ENCODE measurements around the gene PLXNA2.

The PLXNA2 gene

DNA sequence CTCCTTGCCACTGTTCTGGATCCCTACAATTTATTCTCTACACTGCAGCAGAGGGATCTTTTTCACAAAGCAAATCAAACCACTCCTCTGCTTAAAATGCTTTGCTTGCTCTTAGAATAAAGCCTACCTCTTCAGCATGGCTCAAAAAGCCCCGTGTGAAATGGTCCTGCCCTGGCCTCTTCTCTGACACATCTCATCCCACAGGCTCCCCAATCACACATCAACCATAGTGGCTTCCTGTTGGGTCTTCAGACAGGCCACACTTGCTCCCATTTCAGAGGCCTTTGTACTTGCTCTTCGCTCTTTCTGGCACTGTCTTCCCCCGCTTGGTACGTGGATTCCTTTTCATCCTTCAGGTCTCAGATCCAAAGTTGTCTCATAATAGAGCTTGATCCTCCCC is 44.3 kb upstream of the PLXNA2 start:
- Histone ChIP-seq H2BK5ac (ENCODE audit: low read length) (no peak overlapping the region), H3K27me3 (ENCODE audit: insufficient read depth, low read length, poor library complexity) (no peaks in the 10 kb centered on the region), H2BK120ac (ENCODE audit: low read depth, low read length) (no peak overlapping the region), H3K23ac (ENCODE audit: low read length) (no peak overlapping the region), H3K4me2 (ENCODE audit: low read length) (no peak overlapping the region), H4K5ac (ENCODE audit: low read length) (no peak overlapping the region), H2BK15ac (replicated peaks; ENCODE audit: low read depth) (no peak overlapping the region), H3K79me1 (ENCODE audit: low read length) (no peaks in the 10 kb centered on the region), H3K4me1 (ENCODE audit: control insufficient read depth, low read depth, low read length) (peaks cover 14% of the 10 kb centered on the region), H4K8ac (ENCODE audit: low read depth, low read length) (no peak overlapping the region), H3K27ac (ENCODE audit: low read depth, low read length) (no peak overlapping the region), H3K9ac (ENCODE audit: low read length) (no peak overlapping the region), H3K18ac (ENCODE audit: low read length) (no peak overlapping the region), H3K36me3 (ENCODE audit: control insufficient read depth, insufficient read depth, low read length) (no peaks in the 10 kb centered on the region), H2AK5ac (ENCODE audit: low read length) (no peak overlapping the region), H3K56ac (ENCODE audit: low read length) (no peak overlapping the region), H3K4me3 (ENCODE audit: low read length) (no peak overlapping the region), H3K79me2 (ENCODE audit: control insufficient read depth, insufficient read depth, low read length) (no peaks in the 10 kb centered on the region), H3K4ac (ENCODE audit: low read depth, low read length) (no peak overlapping the region)
- DNase-seq: no peak
- WGBS (ENCODE audit: extremely low coverage, insufficient coverage, low lambda C conversion rate): no CpG with 5 or more reads among the region's 4 CpGs

DNA sequence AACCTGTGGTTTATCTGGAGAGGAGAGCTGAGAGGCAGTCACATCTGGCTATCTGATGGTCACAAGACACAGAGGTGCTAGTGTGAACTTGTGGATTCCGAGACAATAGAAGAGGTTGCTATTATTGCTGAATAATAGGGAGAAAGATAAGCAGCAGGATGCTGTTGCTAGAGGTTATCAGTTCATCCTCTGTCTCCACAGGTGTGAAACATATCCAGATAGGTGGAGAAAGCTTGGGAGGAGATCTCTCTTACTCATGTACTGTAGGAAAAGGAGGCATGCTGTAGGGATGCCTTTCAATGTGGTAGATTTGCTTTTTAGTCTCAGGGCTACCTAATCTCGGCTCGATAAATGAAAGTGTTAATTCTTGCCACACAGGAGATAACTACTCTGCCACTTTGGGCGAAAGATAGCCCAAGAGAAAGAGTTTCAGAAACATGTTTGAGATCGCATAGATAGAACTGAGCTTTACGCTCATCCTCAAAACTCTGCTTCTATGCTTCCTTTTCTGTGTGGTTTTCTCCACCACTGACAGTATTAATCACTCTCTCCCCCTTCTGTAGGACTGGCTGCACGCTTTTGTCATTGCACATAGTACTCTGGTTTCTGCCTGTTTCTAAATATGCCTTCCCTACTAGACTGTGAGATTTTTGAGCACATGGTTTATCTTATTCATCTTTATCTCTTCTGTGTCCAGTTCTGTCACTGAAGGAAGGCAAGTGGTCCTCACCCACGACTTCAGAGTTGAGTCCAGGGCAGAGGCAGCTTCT is 36.7 kb upstream of the PLXNA2 start:
- H2BK5ac ChIP-seq (ENCODE audit: low read length): peak overlapping the region; percentile 1
- peak overlapping the region; percentile 1 for H3K9ac ChIP-seq (ENCODE audit: low read length)
- no peak overlapping the region for H3K4me2 ChIP-seq (ENCODE audit: low read length)
- H3K56ac ChIP-seq (ENCODE audit: low read length): peak overlapping the region; percentile 8
- H3K23ac ChIP-seq (ENCODE audit: low read length): no peak overlapping the region
- H3K4me3 ChIP-seq (ENCODE audit: low read length): no peak overlapping the region
- no peaks in the 10 kb centered on the region for H3K79me1 ChIP-seq (ENCODE audit: low read length)
- H3K27me3 ChIP-seq (ENCODE audit: insufficient read depth, low read length, poor library complexity): no peaks in the 10 kb centered on the region
- no peak overlapping the region for H3K4ac ChIP-seq (ENCODE audit: low read depth, low read length)
- H3K18ac ChIP-seq (ENCODE audit: low read length): peak overlapping the region; percentile 71
- H3K79me2 ChIP-seq (ENCODE audit: control insufficient read depth, insufficient read depth, low read length): no peaks in the 10 kb centered on the region
- H3K4me1 ChIP-seq (ENCODE audit: control insufficient read depth, low read depth, low read length): peaks cover 25% of the 10 kb centered on the region
- WGBS (ENCODE audit: extremely low coverage, insufficient coverage, low lambda C conversion rate): no CpG with 5 or more reads among the region's 8 CpGs
- H3K36me3 ChIP-seq (ENCODE audit: control insufficient read depth, insufficient read depth, low read length): no peaks in the 10 kb centered on the region
- no peak overlapping the region for H2BK120ac ChIP-seq (ENCODE audit: low read depth, low read length)
- no peak overlapping the region for H2BK15ac ChIP-seq (replicated peaks; ENCODE audit: low read depth)
- H4K8ac ChIP-seq (ENCODE audit: low read depth, low read length): no peak overlapping the region
- no peak overlapping the region for H4K5ac ChIP-seq (ENCODE audit: low read length)
- peak; percentile 99 for DNase-seq
- H2AK5ac ChIP-seq (ENCODE audit: low read length): no peak overlapping the region
- H3K27ac ChIP-seq (ENCODE audit: low read depth, low read length): peak overlapping the region; percentile 55

DNA sequence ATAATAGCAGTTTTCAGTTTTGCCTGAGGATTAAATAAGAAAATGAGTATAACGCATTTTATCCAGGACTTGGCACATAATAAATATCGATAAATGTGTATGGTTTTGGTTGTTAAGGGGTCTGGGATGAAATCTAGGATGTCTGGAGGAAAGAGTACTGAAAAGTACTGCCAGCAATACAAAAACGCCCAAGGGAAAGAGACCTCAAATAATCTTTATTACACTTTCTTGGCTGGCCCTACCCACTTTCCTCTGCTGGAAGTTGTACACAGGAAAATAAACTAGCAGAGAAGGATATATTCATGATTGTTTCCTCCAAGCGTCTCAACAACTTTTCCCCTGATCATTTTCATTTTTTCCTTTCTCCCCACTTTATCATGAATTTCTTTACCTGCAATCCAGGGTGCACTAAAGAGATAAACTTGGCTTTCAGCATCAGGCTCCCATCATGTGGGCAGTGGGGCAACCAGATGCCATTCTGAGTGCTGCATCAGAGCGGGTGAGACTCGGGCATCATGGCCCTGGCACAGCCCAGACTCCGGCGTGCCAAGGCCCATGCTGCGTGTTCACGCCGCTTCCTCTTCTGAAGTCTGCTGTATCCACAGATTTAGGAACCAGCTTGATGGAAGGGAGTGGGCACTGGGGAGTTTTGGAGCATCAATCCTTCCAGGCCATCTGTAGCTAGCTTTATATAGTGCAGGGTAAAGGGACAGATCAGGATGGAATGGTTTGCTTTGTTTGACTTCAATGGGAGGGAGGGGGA is 35.8 kb upstream of the PLXNA2 start:
- Histone ChIP-seq H3K79me2 (ENCODE audit: control insufficient read depth, insufficient read depth, low read length) (no peaks in the 10 kb centered on the region), H3K18ac (ENCODE audit: low read length) (peak overlapping the region; percentile 7), H3K36me3 (ENCODE audit: control insufficient read depth, insufficient read depth, low read length) (no peaks in the 10 kb centered on the region), H2AK5ac (ENCODE audit: low read length) (peak overlapping the region; percentile 38), H3K27me3 (ENCODE audit: insufficient read depth, low read length, poor library complexity) (no peaks in the 10 kb centered on the region), H3K27ac (ENCODE audit: low read depth, low read length) (peak overlapping the region; percentile 26), H3K4me1 (ENCODE audit: control insufficient read depth, low read depth, low read length) (peaks cover 25% of the 10 kb centered on the region), H3K23ac (ENCODE audit: low read length) (no peak overlapping the region), H4K8ac (ENCODE audit: low read depth, low read length) (no peak overlapping the region), H3K9ac (ENCODE audit: low read length) (peak overlapping the region; percentile 44), H3K4me2 (ENCODE audit: low read length) (no peak overlapping the region), H2BK5ac (ENCODE audit: low read length) (peak overlapping the region; percentile 97), H3K56ac (ENCODE audit: low read length) (peak overlapping the region; percentile 81), H2BK15ac (replicated peaks; ENCODE audit: low read depth) (no peak overlapping the region), H3K79me1 (ENCODE audit: low read length) (no peaks in the 10 kb centered on the region), H3K4ac (ENCODE audit: low read depth, low read length) (peak overlapping the region; percentile 74), H4K5ac (ENCODE audit: low read length) (no peak overlapping the region), H3K4me3 (ENCODE audit: low read length) (no peak overlapping the region), H2BK120ac (ENCODE audit: low read depth, low read length) (no peak overlapping the region)
- DNase-seq: no peak
- 100% methylated on average over 2 of the region's 11 CpGs for WGBS (ENCODE audit: extremely low coverage, insufficient coverage, low lambda C conversion rate)

DNA sequence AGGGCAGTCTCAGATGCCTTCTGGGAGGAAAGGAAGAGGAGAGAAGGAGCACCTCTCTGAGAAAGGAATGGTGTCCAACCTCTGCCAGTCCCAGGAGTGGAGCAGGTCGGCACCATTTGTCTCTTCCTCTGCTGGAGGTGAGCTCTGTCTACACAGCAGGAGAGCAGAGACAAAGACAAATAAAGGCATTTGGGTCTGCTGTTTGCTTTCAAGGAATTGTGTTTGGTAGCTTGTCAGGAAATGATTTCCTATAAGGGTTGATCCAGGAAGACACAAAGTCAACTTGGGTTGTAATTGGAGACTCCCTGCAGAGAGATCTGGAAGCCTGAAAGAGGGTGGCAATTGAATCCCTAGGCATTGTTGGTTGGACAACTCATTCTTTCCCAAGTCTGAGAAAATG is 34.5 kb upstream of the PLXNA2 start:
- H2BK5ac ChIP-seq (ENCODE audit: low read length): peak overlapping the region; percentile 72
- no peaks in the 10 kb centered on the region for H3K27me3 ChIP-seq (ENCODE audit: insufficient read depth, low read length, poor library complexity)
- H3K4me3 ChIP-seq (ENCODE audit: low read length): no peak overlapping the region
- H3K4ac ChIP-seq (ENCODE audit: low read depth, low read length): no peak overlapping the region
- H4K5ac ChIP-seq (ENCODE audit: low read length): peak overlapping the region; percentile 0
- H2AK5ac ChIP-seq (ENCODE audit: low read length): peak overlapping the region; percentile 22
- no peak overlapping the region for H3K18ac ChIP-seq (ENCODE audit: low read length)
- no peaks in the 10 kb centered on the region for H3K36me3 ChIP-seq (ENCODE audit: control insufficient read depth, insufficient read depth, low read length)
- H2BK120ac ChIP-seq (ENCODE audit: low read depth, low read length): no peak overlapping the region
- no peaks in the 10 kb centered on the region for H3K79me1 ChIP-seq (ENCODE audit: low read length)
- H4K8ac ChIP-seq (ENCODE audit: low read depth, low read length): no peak overlapping the region
- H3K79me2 ChIP-seq (ENCODE audit: control insufficient read depth, insufficient read depth, low read length): no peaks in the 10 kb centered on the region
- peak overlapping the region; percentile 4 for H3K27ac ChIP-seq (ENCODE audit: low read depth, low read length)
- H3K56ac ChIP-seq (ENCODE audit: low read length): peak overlapping the region; percentile 49
- no peak overlapping the region for H3K9ac ChIP-seq (ENCODE audit: low read length)
- H3K4me2 ChIP-seq (ENCODE audit: low read length): no peak overlapping the region
- WGBS (ENCODE audit: extremely low coverage, insufficient coverage, low lambda C conversion rate): no CpG with 5 or more reads among the region's 1 CpG
- no peak overlapping the region for H2BK15ac ChIP-seq (replicated peaks; ENCODE audit: low read depth)
- peak; percentile 73 for DNase-seq
- peaks cover 25% of the 10 kb centered on the region for H3K4me1 ChIP-seq (ENCODE audit: control insufficient read depth, low read depth, low read length)
- H3K23ac ChIP-seq (ENCODE audit: low read length): no peak overlapping the region

DNA sequence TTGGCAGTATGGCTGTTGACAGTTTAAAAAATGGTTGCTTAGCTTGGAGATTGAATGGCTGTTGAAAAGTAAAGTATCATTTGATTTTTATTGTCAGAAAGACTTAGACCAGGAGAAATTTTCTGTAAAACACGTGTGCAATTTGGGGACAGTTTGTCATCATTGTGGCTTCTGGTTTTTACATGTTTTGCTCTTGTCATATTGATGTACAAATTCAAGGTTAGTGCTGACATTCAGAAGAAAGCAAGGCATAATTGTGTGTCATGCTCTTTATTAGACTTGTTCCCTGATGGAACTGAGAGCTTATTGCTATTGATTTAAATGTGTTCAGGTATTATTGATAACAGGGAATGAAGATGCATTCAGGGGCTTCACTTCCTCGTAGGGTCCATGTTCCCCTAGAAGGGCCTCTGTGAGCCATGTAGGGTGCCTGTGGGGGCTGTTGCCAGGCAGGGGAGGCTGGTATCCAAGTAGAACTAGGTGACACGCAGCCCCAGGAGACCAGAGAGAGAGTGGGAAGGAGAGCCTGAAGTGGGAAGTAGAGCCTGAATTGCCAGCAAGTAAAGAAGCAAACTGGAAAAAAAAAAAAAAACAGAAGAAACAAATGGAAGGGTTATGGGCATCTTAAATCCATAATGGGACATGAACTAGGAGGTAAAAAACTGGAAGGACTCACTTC is 32.7 kb upstream of the PLXNA2 start:
- Histone ChIP-seq H3K27me3 (ENCODE audit: insufficient read depth, low read length, poor library complexity) (no peaks in the 10 kb centered on the region), H3K79me2 (ENCODE audit: control insufficient read depth, insufficient read depth, low read length) (no peaks in the 10 kb centered on the region), H3K4ac (ENCODE audit: low read depth, low read length) (no peak overlapping the region), H3K4me2 (ENCODE audit: low read length) (no peak overlapping the region), H3K18ac (ENCODE audit: low read length) (peak overlapping the region; percentile 92), H4K5ac (ENCODE audit: low read length) (no peak overlapping the region), H3K4me3 (ENCODE audit: low read length) (no peak overlapping the region), H3K9ac (ENCODE audit: low read length) (no peak overlapping the region), H3K36me3 (ENCODE audit: control insufficient read depth, insufficient read depth, low read length) (no peaks in the 10 kb centered on the region), H3K23ac (ENCODE audit: low read length) (no peak overlapping the region), H3K27ac (ENCODE audit: low read depth, low read length) (no peak overlapping the region), H3K4me1 (ENCODE audit: control insufficient read depth, low read depth, low read length) (peaks cover 35% of the 10 kb centered on the region), H3K56ac (ENCODE audit: low read length) (peak overlapping the region; percentile 60), H2AK5ac (ENCODE audit: low read length) (peak overlapping the region; percentile 84), H3K79me1 (ENCODE audit: low read length) (no peaks in the 10 kb centered on the region), H4K8ac (ENCODE audit: low read depth, low read length) (no peak overlapping the region), H2BK5ac (ENCODE audit: low read length) (peak overlapping the region; percentile 47), H2BK120ac (ENCODE audit: low read depth, low read length) (peak overlapping the region; percentile 75), H2BK15ac (replicated peaks; ENCODE audit: low read depth) (no peak overlapping the region)
- DNase-seq: no peak
- no CpG with 5 or more reads among the region's 3 CpGs for WGBS (ENCODE audit: extremely low coverage, insufficient coverage, low lambda C conversion rate)

Data from mesendoderm (in vitro differentiated cells).